Thyroid gland (tissue), 4 donors: Measurements from ENCODE around the gene PFN3.

ENCODE experiments used
- CTCF ChIP-seq, 6 experiments: fragments of 200-600 bp in 3 of 6; fragments of 450-650 bp in 3 of 6; sonication (generic) in 3 of 6; IDR thresholded peaks; one replicate each; pipeline ENCODE4 v1.5.1; 2016 to 2019; ENCODE audit warnings: antibody characterized with exemption in 6 of 6, mild to moderate bottlenecking in 2 of 6, inconsistent platforms in 1 of 6, moderate library complexity in 1 of 6
- POLR2A ChIP-seq, 2 donors: fragments of 450-650 bp; IDR thresholded peaks; one replicate each; pipeline ENCODE4 v1.6.1; 2017; ENCODE audit warnings: antibody characterized with exemption in 2 of 2, mild to moderate bottlenecking in 2 of 2, moderate library complexity in 1 of 2

GRCh38 chr5:177397875-177398390 lies 2.5 kb downstream of the PFN3 start:
- TF ChIP-seq CTCF (IDR thresholded peaks at IDR 0.05): no peak
- TF ChIP-seq POLR2A (IDR thresholded peaks at IDR 0.05): no peak
